OCI-LY7 (cell line): ENCODE results near the gene NMUR2. TPM values are rescaled to one million over a fixed set of nuclear protein-coding genes. Genes with fewer than 3 reads are reported as not detected.

Experiments
- BruUV-seq: library from RNA; stranded (reverse); fragments of 400-500 nt; replicated peaks from 2 replicates; lab custom pipeline; 2021; lab: Mats Ljungman, UMichigan
- CTCF ChIA-PET: fragments of 300-600 bp; sonication (Branson Sonifier 250); formaldehyde crosslinking; loops from one replicate; lab custom pipeline; 2022; ENCODE audit warnings: antibody characterized with exemption; ENCODE audit not compliant: unreplicated experiment; lab: Charles Lee
- POLR2A ChIA-PET: fragments of 300-600 bp; sonication (Branson Sonifier 250); formaldehyde crosslinking; loops from one replicate; lab custom pipeline; 2022; ENCODE audit warnings: antibody characterized with exemption; lab: Charles Lee
- DNase-seq: peaks from one replicate; pipeline ENCODE4 v3.0.0-alpha.2; 2015; ENCODE audit warnings: low spot score
- H2AFZ ChIP-seq: fragments of 200-600 bp; sonication (generic), shearing (Covaris generic); 2 replicates; pipeline ENCODE4 v1.6.1; 2014; ENCODE audit warnings: mild to moderate bottlenecking, antibody characterized with exemption, low read length, moderate library complexity
- H3K27ac ChIP-seq: fragments of 200-600 bp; sonication (generic); 2 replicates; pipeline ENCODE4 v1.5.1; 2014; ENCODE audit warnings: mixed run types, low read depth, mild to moderate bottlenecking, moderate library complexity, low read length, inconsistent platforms; ENCODE audit not compliant: poor library complexity, severe bottlenecking
- H3K36me3 ChIP-seq: fragments of 200-600 bp; sonication (generic); 2 replicates; pipeline ENCODE4 v1.6.1; 2014; ENCODE audit warnings: mild to moderate bottlenecking, antibody characterized with exemption, low read length, moderate library complexity, mixed read lengths; ENCODE audit not compliant: insufficient read depth
- H3K4me1 ChIP-seq: fragments of 200-600 bp; sonication (generic); 2 replicates; pipeline ENCODE4 v1.5.1; 2014; ENCODE audit warnings: mild to moderate bottlenecking, low read length; ENCODE audit not compliant: insufficient read depth, poor library complexity, severe bottlenecking
- H3K4me2 ChIP-seq: fragments of 200-600 bp; sonication (generic); 2 replicates; pipeline ENCODE4 v1.6.1; 2014; ENCODE audit warnings: mild to moderate bottlenecking, low read length
- H3K4me3 ChIP-seq: fragments of 200-600 bp; sonication (generic); 2 replicates; pipeline ENCODE4 v1.5.1; 2014; ENCODE audit warnings: mild to moderate bottlenecking, low read depth, low read length; ENCODE audit not compliant: poor library complexity, severe bottlenecking
- H3K79me2 ChIP-seq: fragments of 200-600 bp; sonication (generic); 2 replicates; pipeline ENCODE4 v1.6.1; 2016; ENCODE audit warnings: low read depth, mild to moderate bottlenecking, low read length, moderate library complexity, mixed read lengths; ENCODE audit not compliant: insufficient read depth
- H3K9me2 ChIP-seq: fragments of 200-600 bp; sonication (generic); 2 replicates; pipeline ENCODE4 v1.6.1; 2016; ENCODE audit warnings: mild to moderate bottlenecking, low read length, mixed read lengths; ENCODE audit not compliant: insufficient read depth
- H3K9me3 ChIP-seq: fragments of 200-600 bp; sonication (generic); 2 replicates; pipeline ENCODE4 v1.6.1; 2014; ENCODE audit warnings: mild to moderate bottlenecking, mixed run types, low read length, mixed read lengths
- H4K20me1 ChIP-seq: fragments of 200-600 bp; sonication (generic); 2 replicates; pipeline ENCODE4 v1.6.1; 2014; ENCODE audit warnings: mild to moderate bottlenecking, antibody characterized with exemption, low read length, moderate library complexity, mixed read lengths; ENCODE audit not compliant: insufficient read depth
- EZH2phosphoT487 ChIP-seq: fragments of 200-600 bp; sonication (generic); IDR thresholded peaks from 2 replicates; pipeline ENCODE4 v1.6.1; 2018; ENCODE audit warnings: low read depth, borderline replicate concordance, mild to moderate bottlenecking, mixed run types, antibody characterized with exemption, low read length, moderate library complexity, mixed read lengths
- intact Hi-C: fragments of 100-400 bp; cut with micrococcal nuclease; formaldehyde crosslinking; loops from one replicate; pipeline ENCODE4 v1.10.0; 2022; ENCODE audit not compliant: unreplicated experiment
- total RNA-seq, 2 experiments: library from RNA; depleted of rRNA in 1 of 2; stranded (reverse); fragments of >200 nt in 1 of 2; shearing (Covaris generic) in 1 of 2; gene quantifications; 2 replicates each; pipeline ENCODE4 v1.2.3, GENCODE V29; 2014 to 2022
- TF ChIP-seq, protein P1 (sequence below): fragments of 200-600 bp; sonication (generic); conservative IDR thresholded peaks from 2 replicates; pipeline ENCODE4 v1.5.1; 2014; ENCODE audit warnings: mild to moderate bottlenecking, antibody characterized with exemption, low read length, moderate library complexity, mixed read lengths

NMUR2 gene
- total RNA-seq, 2 experiments from 2014 or later, result not detected

DNA sequence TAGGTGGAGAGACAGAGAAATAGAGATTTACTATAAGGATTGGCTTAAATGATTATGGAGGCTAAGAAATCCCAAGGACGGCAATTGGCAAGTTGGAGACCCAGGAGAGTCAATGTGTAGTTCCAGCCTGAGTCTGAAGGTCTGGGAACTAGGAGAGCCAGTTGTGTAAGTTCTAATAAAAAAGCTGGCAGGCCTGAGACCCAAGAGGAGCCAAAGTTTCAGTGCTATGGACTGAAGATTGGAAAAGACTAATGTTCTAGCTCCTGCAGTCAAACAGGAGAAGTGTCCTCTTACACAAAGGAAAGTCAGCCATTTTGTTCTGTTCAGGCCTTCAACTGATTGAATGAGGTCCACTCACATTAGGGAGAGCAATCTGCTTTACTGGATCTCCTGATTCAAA lies 50.0 kb downstream of the NMUR2 start:
- Histone ChIP-seq H3K4me1 (no peaks in the 10 kb centered on the region), H3K4me3 (no peak overlapping the region), H3K9me2 (no peaks in the 10 kb centered on the region), H3K79me2 (no peaks in the 10 kb centered on the region), H2AFZ (no peak overlapping the region), H3K4me2 (no peak overlapping the region), H3K9me3 (no peaks in the 10 kb centered on the region), H3K27ac (no peak overlapping the region), H3K36me3 (no peaks in the 10 kb centered on the region), H4K20me1 (no peaks in the 10 kb centered on the region)
- intact Hi-C loops, result no loop called here
- DNase-seq, result no peak
- CTCF ChIA-PET, result no interaction called here
- BruUV-seq, result no TSS peak
- TF ChIP-seq, protein P1, sequence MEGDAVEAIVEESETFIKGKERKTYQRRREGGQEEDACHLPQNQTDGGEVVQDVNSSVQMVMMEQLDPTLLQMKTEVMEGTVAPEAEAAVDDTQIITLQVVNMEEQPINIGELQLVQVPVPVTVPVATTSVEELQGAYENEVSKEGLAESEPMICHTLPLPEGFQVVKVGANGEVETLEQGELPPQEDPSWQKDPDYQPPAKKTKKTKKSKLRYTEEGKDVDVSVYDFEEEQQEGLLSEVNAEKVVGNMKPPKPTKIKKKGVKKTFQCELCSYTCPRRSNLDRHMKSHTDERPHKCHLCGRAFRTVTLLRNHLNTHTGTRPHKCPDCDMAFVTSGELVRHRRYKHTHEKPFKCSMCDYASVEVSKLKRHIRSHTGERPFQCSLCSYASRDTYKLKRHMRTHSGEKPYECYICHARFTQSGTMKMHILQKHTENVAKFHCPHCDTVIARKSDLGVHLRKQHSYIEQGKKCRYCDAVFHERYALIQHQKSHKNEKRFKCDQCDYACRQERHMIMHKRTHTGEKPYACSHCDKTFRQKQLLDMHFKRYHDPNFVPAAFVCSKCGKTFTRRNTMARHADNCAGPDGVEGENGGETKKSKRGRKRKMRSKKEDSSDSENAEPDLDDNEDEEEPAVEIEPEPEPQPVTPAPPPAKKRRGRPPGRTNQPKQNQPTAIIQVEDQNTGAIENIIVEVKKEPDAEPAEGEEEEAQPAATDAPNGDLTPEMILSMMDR, result no peak
- no peak for TF ChIP-seq EZH2phosphoT487
- POLR2A ChIA-PET, result no interaction called here

DNA sequence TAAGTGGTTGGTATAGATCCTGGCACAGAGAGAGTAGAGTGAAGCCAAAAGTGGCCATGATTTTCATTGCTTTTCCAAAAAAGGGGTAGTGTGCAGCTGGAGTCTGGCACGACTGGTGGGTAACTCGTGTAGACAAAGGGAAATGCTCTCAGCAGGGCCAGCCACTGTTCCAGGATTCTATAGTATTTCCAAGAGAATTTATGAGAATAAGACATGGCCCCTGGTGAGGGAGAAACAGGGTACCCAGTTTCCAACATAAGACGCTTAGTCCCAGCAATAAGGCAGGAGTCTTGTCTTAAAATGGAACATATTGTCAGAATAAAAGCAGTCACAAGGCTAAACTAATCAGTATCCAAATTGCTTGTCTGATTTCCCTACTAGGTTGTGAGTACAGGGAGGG lies 52.1 kb downstream of the NMUR2 start:
- POLR2A ChIA-PET, result no interaction called here
- TF ChIP-seq, protein P1, result no peak
- TF ChIP-seq EZH2phosphoT487, result no peak
- CTCF ChIA-PET, result no interaction called here
- H2AFZ ChIP-seq, result no peak overlapping the region
- no peaks in the 10 kb centered on the region for H4K20me1 ChIP-seq
- no peaks in the 10 kb centered on the region for H3K36me3 ChIP-seq
- DNase-seq, result no peak
- H3K27ac ChIP-seq, result no peak overlapping the region
- no peaks in the 10 kb centered on the region for H3K9me3 ChIP-seq
- no peaks in the 10 kb centered on the region for H3K4me1 ChIP-seq
- intact Hi-C loops, result no loop called here
- no peaks in the 10 kb centered on the region for H3K79me2 ChIP-seq
- no peaks in the 10 kb centered on the region for H3K9me2 ChIP-seq
- no peak overlapping the region for H3K4me2 ChIP-seq
- BruUV-seq, result no TSS peak
- H3K4me3 ChIP-seq, result no peak overlapping the region

DNA sequence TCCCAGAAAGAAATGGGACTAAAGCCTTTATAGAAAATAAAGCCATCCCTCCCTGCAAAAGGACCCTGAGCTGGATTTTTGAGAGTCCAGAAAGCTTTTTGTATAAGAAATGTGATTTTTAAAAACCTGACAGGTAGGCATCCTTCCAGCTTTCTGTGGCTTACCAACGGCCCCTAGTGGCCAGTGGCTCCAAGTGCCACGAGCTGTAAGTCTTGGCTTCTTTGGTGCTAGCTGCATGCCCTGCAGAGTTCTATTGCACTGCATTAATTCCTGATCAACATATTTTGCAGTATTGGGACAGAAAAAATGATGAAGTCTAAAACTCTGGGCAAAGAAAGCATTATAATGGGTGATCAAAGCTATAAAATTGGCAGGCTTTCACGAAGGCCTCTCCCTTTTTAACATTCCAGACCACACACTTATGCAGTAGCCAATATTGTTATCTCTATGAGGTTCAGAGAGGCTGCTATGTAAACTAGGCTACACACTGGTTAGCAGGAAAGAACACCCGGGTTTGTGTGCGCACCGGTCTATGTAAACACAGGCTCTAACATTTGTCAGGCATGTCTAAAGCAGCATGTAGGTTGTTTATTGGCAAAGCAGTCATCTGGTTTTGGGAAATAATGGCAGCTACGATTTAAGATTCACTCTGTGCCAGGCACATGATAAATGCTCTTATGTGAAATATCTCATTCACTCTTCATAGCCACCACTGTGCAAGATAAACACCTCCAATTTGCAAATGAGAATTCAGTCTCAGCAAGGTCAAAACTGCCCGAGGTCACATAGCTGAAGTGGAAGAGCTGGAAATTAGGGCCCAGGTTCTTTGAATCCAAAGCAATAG lies 55.2 kb downstream of the NMUR2 start:
- Histone ChIP-seq H3K4me2 (no peak overlapping the region), H3K9me3 (no peaks in the 10 kb centered on the region), H3K4me1 (no peaks in the 10 kb centered on the region), H3K79me2 (no peaks in the 10 kb centered on the region), H3K36me3 (no peaks in the 10 kb centered on the region), H3K27ac (no peak overlapping the region), H2AFZ (no peak overlapping the region), H3K4me3 (no peak overlapping the region), H4K20me1 (no peaks in the 10 kb centered on the region), H3K9me2 (no peaks in the 10 kb centered on the region)
- intact Hi-C loops, result loop anchor here (5.0 kb wide), 1 partner anchor 523 kb away; no protein-coding TSS in a partner anchor
- CTCF ChIA-PET, result interaction anchor here (1.4 kb wide), 1 partner anchor 524 kb away, joined by 4 read pairs; no protein-coding TSS in a partner anchor
- TF ChIP-seq, protein P1, result peak; percentile 90
- TF ChIP-seq EZH2phosphoT487, result no peak
- no TSS peak for BruUV-seq
- POLR2A ChIA-PET, result interaction anchor here (0.5 to 0.8 kb wide), 3 partner anchors 136 to 168 kb away, joined by 3 read pairs; no protein-coding TSS in a partner anchor
- DNase-seq, result peak; percentile 37
